GM06990 (cell line): ENCODE results near the gene GNRH2.

Experiments used
- DNase-seq: peaks from one replicate; pipeline ENCODE4 v3.0.0-alpha.2; 2011; ENCODE audit not compliant: insufficient read length; ENCODE audit errors: extremely low read depth
- H3K27me3 ChIP-seq: replicated peaks from 2 replicates; pipeline ENCODE4 v1.6.0; 2011; ENCODE audit warnings: low read length; ENCODE audit not compliant: control insufficient read depth, insufficient read depth
- H3K36me3 ChIP-seq: 2 replicates; pipeline ENCODE4 v1.5.1; 2011; ENCODE audit warnings: low read length; ENCODE audit not compliant: control insufficient read depth, insufficient read depth
- H3K4me3 ChIP-seq: replicated peaks from 2 replicates; pipeline ENCODE4 v1.5.1; 2011; ENCODE audit warnings: low read depth, mild to moderate bottlenecking, control low read depth, low read length
- CTCF ChIP-seq: IDR thresholded peaks from 2 replicates; pipeline ENCODE4 v1.5.1; 2011; ENCODE audit warnings: low read length, control low read depth, mild to moderate bottlenecking, inconsistent platforms; ENCODE audit not compliant: insufficient read depth, poor library complexity, severe bottlenecking

GNRH2 gene

GRCh38 chr20:3044336-3044965 is 1.0 kb downstream of the GNRH2 start:
- H3K36me3 ChIP-seq = peaks cover 17% of the 10 kb centered on the region
- TF ChIP-seq CTCF = no peak
- no peak overlapping the region for H3K4me3 ChIP-seq
- H3K27me3 ChIP-seq = no peaks in the 10 kb centered on the region
- no peak for DNase-seq

DNA sequence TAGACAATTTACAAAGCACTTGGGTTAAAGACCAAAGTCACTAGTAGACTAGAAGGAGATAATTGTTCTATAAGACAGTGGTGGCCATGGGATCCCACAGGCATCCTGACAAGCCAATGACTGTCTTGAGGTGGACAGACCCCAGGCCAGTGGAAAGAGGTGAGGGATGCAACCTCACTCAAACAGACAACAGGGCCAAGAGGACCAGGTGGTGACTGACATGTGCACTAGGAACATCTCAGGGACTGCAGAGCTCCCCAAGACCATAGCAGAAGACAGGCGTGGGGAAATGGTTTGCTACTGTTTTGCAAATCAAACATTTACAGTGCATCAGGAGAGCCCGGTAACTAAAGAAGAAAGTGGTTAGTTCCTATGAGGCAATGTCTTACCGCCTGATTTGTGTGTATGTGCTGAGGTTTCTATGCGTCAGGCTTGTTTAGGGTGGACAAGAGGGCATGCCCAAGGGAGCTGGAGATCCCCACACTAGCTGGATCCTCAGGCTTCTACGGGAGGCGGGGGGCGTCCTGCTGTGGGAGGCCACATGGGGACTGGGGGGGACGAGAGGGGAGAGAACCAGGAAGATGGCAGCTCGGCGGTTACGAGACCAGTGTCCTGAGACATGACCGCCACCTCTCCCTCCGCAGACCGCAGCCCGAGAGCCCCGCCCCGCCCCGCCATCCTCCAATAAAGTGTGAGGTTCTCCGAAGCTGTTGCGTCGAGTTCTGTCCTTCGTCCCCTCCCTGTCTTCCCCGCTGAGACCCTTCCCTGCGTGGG is 1.8 kb downstream of the GNRH2 start:
- Histone ChIP-seq H3K4me3 (peak overlapping the region; percentile 86), H3K27me3 (no peaks in the 10 kb centered on the region), H3K36me3 (peaks cover 11% of the 10 kb centered on the region)
- TF ChIP-seq CTCF = no peak
- DNase-seq = no peak

DNA sequence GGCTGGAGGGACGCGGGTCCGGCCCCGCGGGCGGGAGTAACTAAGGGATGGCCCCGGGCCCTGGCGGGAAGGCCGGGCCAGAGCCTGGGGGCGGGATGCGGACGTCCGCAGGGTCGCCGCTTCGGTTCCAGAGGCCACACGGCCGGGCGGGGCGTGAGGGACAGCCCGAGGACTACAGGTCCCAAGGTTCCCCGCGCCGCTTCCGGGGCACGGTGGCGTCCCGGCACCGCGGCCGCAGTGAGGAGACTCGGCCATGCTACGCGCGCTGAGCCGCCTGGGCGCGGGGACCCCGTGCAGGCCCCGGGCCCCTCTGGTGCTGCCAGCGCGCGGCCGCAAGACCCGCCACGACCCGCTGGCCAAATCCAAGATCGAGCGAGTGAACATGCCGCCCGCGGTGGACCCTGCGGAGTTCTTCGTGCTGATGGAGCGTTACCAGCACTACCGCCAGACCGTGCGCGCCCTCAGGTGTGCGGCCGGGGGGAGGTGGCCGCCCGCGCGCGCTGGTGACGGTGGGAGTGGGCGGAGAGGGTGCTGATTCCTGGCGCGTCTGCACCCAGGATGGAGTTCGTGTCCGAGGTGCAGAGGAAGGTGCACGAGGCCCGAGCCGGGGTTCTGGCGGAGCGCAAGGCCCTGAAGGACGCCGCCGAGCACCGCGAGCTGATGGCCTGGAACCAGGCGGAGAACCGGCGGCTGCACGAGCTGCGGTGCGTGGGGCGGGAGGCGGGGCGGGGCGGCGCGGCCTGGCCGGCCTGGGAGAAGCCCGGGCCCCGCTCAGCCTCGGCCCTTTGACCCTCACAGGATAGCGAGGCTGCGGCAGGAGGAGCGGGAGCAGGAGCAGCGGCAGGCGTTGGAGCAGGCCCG is 2.6 kb downstream of the GNRH2 start, which contains the start of gene MRPS26:
MRPS26 (plus strand) TSS at position 237 of the 861 bp plus-strand sequence; CDS start at position 254, 17 bp downstream.
- no peaks in the 10 kb centered on the region for H3K27me3 ChIP-seq
- peak within 1 kb of the TSS; percentile 86 for H3K4me3 ChIP-seq
- peak; percentile 22 for TF ChIP-seq CTCF
- H3K36me3 ChIP-seq = peaks cover 11% of the 10 kb centered on the region
- DNase-seq = peak; percentile 93

DNA sequence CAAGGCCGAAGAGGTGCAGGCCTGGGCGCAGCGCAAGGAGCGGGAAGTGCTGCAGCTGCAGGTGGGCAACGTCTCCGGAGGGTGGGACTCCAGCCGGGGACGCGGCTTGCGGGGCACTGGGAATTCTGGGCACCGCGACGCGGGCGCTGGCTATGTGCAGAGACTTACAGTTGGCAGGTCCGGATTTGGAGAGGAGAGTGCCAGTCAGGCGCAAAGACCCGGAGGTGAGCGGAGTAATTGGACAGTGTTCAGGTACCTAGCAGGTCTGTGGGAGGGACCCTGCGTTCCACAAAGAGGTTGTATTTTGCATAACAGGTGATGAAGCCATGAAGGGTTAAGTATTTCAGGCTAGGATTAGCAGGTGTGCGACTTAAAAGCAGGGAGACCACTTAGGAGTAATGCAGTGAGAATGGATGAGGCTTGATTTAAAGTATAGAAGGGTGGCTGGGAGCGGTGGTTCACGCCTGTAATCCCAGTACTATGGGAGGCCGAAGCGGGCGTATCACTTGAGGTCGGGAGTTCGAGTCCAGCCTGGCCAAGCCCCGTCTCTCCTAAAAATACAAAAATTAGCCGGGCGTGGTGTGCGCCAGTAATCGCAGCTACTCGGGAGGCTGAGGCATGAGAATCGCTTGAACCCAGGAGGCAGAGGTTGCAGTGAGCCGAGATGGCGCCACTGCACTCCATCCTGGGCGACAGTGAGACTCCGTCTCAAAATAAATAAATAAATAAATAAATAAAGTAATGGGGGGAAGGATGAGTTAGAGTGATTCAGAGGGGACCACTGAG is 3.4 kb downstream of the GNRH2 start:
- Histone ChIP-seq H3K27me3 (no peaks in the 10 kb centered on the region), H3K4me3 (peak overlapping the region; percentile 86), H3K36me3 (peaks cover 11% of the 10 kb centered on the region)
- DNase-seq = no peak
- no peak for TF ChIP-seq CTCF
